ENCODE results near the gene FANCC. TPM values are rescaled to one million over a fixed set of nuclear protein-coding genes. Genes with fewer than 3 reads are reported as not detected.

The FANCC gene
- polyA plus RNA-seq, 12 donors, result 12.3 to 21.9 (median 16.5) TPM; not detected in 1

- DNase-seq, result no peak
Measured at GRCh38 chr9:95103281-95103771, 214.2 kb downstream of the FANCC start.

GRCh38 chr9:95102572-95102971, 214.9 kb downstream of the FANCC start:
- DNase-seq, result no peak

- DNase-seq, result no peak
Measured at GRCh38 chr9:95102001-95102433, 215.5 kb downstream of the FANCC start.

- no peak for DNase-seq
Measured at GRCh38 chr9:95101326-95101725, 216.2 kb downstream of the FANCC start.

- no peak for DNase-seq
Measured at GRCh38 chr9:95100071-95100627, 217.4 kb downstream of the FANCC start.

GRCh38 chr9:95099321-95100070, 218.0 kb downstream of the FANCC start:
- no peak for DNase-seq

- DNase-seq, result no peak
Measured at GRCh38 chr9:95098391-95098921, 219.1 kb downstream of the FANCC start.

GRCh38 chr9:95097279-95097678, 220.2 kb downstream of the FANCC start:
- DNase-seq, result no peak

GRCh38 chr9:95096807-95097206, 220.7 kb downstream of the FANCC start:
- DNase-seq, result no peak

GRCh38 chr9:95096381-95096780, 221.1 kb downstream of the FANCC start:
- no peak for DNase-seq

GRCh38 chr9:95095641-95096355, 221.7 kb downstream of the FANCC start:
- no peak for DNase-seq

- DNase-seq, result no peak
Measured at GRCh38 chr9:95094002-95094401, 223.5 kb downstream of the FANCC start.

- DNase-seq, result no peak
Measured at GRCh38 chr9:95093586-95093985, 223.9 kb downstream of the FANCC start.

GRCh38 chr9:95092262-95093072, 225.0 kb downstream of the FANCC start:
- DNase-seq, result no peak

- DNase-seq, result no peak
Measured at GRCh38 chr9:95091601-95092261, 225.8 kb downstream of the FANCC start.

- DNase-seq, result no peak
Measured at GRCh38 chr9:95090871-95091577, 226.5 kb downstream of the FANCC start.

- no peak for DNase-seq
Measured at GRCh38 chr9:95090023-95090791, 227.3 kb downstream of the FANCC start.

- DNase-seq, result no peak
Measured at GRCh38 chr9:95089257-95090022, 228.1 kb downstream of the FANCC start.
